Esophagus muscularis mucosa (tissue), 4 donors: ENCODE data around the gene MOG.

Experiments
- EP300 ChIP-seq: sonication (generic); formaldehyde crosslinking; IDR thresholded peaks from one replicate; pipeline ENCODE4 v1.6.1; 2017; ENCODE audit warnings: antibody characterized with exemption
- POLR2A ChIP-seq: fragments of 450-650 bp; IDR thresholded peaks from one replicate; pipeline ENCODE4 v1.6.1; 2017; ENCODE audit warnings: antibody characterized with exemption, moderate library complexity, mild to moderate bottlenecking, low read depth
- POLR2AphosphoS5 ChIP-seq, 2 donors: sonication (generic); formaldehyde crosslinking; IDR thresholded peaks; one replicate each; pipeline ENCODE4 v1.6.1; 2017; ENCODE audit warnings: antibody characterized with exemption in 2 of 2
- TF ChIP-seq, protein P1 (sequence below), 3 experiments: fragments of 200-600 bp in 2 of 3; fragments of 450-650 bp in 1 of 3; sonication (generic) in 2 of 3; IDR thresholded peaks; one replicate each; pipeline ENCODE4 v1.5.1; 2017 to 2019; ENCODE audit warnings: antibody characterized with exemption in 3 of 3, mild to moderate bottlenecking in 2 of 3, moderate library complexity in 1 of 3

GRCh38 chr6:29681811-29682210, 24.9 kb downstream of the MOG start:
- TF ChIP-seq, protein P1, sequence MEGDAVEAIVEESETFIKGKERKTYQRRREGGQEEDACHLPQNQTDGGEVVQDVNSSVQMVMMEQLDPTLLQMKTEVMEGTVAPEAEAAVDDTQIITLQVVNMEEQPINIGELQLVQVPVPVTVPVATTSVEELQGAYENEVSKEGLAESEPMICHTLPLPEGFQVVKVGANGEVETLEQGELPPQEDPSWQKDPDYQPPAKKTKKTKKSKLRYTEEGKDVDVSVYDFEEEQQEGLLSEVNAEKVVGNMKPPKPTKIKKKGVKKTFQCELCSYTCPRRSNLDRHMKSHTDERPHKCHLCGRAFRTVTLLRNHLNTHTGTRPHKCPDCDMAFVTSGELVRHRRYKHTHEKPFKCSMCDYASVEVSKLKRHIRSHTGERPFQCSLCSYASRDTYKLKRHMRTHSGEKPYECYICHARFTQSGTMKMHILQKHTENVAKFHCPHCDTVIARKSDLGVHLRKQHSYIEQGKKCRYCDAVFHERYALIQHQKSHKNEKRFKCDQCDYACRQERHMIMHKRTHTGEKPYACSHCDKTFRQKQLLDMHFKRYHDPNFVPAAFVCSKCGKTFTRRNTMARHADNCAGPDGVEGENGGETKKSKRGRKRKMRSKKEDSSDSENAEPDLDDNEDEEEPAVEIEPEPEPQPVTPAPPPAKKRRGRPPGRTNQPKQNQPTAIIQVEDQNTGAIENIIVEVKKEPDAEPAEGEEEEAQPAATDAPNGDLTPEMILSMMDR (IDR thresholded peaks at IDR 0.05): no peak
- TF ChIP-seq EP300 (no peak), POLR2A (no peak), POLR2AphosphoS5 (IDR thresholded peaks at IDR 0.05) (no peak)
